SK-N-SH (cell line): Measurements from ENCODE around the gene SNRPD1. TPM values are rescaled to one million over a fixed set of nuclear protein-coding genes. Genes with fewer than 3 reads are reported as not detected.

Experiments
- CTCF ChIA-PET: fragments of 300-600, 350-600 bp; formaldehyde crosslinking; extraction: SDS; loops from one replicate; lab custom pipeline; 2021; lab: Yijun Ruan, JAX
- POLR2A ChIA-PET: fragments of 350-600 bp; sonication (Branson Sonifier 250); formaldehyde crosslinking; extraction: SDS; loops from one replicate; lab custom pipeline; 2020; ENCODE audit warnings: antibody characterized with exemption, inconsistent platforms; lab: Yijun Ruan, JAX
- DNase-seq: peaks from one replicate; pipeline ENCODE4 v3.0.0; 2012
- H2AFZ ChIP-seq: fragments of 200-600 bp; sonication (generic); 2 replicates; pipeline ENCODE4 v1.8.1; 2016; ENCODE audit warnings: antibody characterized with exemption, mild to moderate bottlenecking, low read depth
- H3F3A ChIP-seq: fragments of 200-600 bp; sonication (generic); replicated peaks from 2 replicates; pipeline ENCODE3; 2016; ENCODE audit warnings: antibody characterized with exemption, mild to moderate bottlenecking; ENCODE audit not compliant: insufficient read depth
- H3K27ac ChIP-seq, 2 experiments: fragments of 200-500 bp in 1 of 2; fragments of 200-600 bp in 1 of 2; sonication (Bioruptor generic) in 1 of 2; sonication (generic), shearing (Covaris generic) in 1 of 2; 2 replicates each; pipeline versions ENCODE4 v1.5.1 to v1.6.1; 2014 to 2016; ENCODE audit warnings: low read depth in 2 of 2, inconsistent platforms in 1 of 2, low read length in 1 of 2, mild to moderate bottlenecking in 1 of 2, mixed read lengths in 1 of 2
- H3K27me3 ChIP-seq: fragments of 200-600 bp; sonication (generic), shearing (Covaris generic); 2 replicates; pipeline ENCODE4 v1.6.1; 2016; ENCODE audit warnings: mixed run types; ENCODE audit not compliant: insufficient read depth
- H3K36me3 ChIP-seq, 2 experiments: fragments of 200-500 bp in 1 of 2; fragments of 200-600 bp in 1 of 2; sonication (Bioruptor generic) in 1 of 2; sonication (generic) in 1 of 2; replicated peaks in 1 of 2; 2 replicates each; pipeline versions ENCODE3 to v1.5.1; 2014 to 2016; ENCODE audit warnings: low read length in 1 of 2, mild to moderate bottlenecking in 1 of 2; ENCODE audit not compliant: insufficient read depth in 2 of 2, control insufficient read depth in 1 of 2
- H3K4me1 ChIP-seq, 2 experiments: fragments of 200-500 bp in 1 of 2; fragments of 200-600 bp in 1 of 2; sonication (Bioruptor generic) in 1 of 2; sonication (generic), shearing (Covaris generic) in 1 of 2; 2 replicates each; pipeline versions ENCODE4 v1.5.1 to v1.6.1; 2014 to 2016; ENCODE audit warnings: low read depth in 1 of 2, low read length in 1 of 2, mixed run types in 1 of 2; ENCODE audit not compliant: insufficient read depth in 2 of 2, control insufficient read depth in 1 of 2
- H3K4me2 ChIP-seq: fragments of 200-600 bp; sonication (generic), shearing (Covaris generic); 2 replicates; pipeline ENCODE4 v1.6.1; 2017; ENCODE audit warnings: mixed run types
- H3K4me3 ChIP-seq, 2 experiments: fragments of 200-500 bp in 1 of 2; fragments of 200-600 bp in 1 of 2; sonication (Bioruptor generic) in 1 of 2; sonication (generic), shearing (Covaris generic) in 1 of 2; 2 replicates each; pipeline versions ENCODE4 v1.5.1 to v1.8.1; 2014 to 2016; ENCODE audit warnings: low read depth in 2 of 2, inconsistent platforms in 1 of 2, low read length in 1 of 2, mild to moderate bottlenecking in 1 of 2, mixed read lengths in 1 of 2, moderate library complexity in 1 of 2
- H3K79me2 ChIP-seq: fragments of 200-600 bp; sonication (generic); 2 replicates; pipeline ENCODE4 v1.8.1; 2017; ENCODE audit warnings: mild to moderate bottlenecking; ENCODE audit not compliant: insufficient read depth
- H3K9ac ChIP-seq: fragments of 200-600 bp; sonication (generic); 2 replicates; pipeline ENCODE4 v1.6.1; 2017; ENCODE audit warnings: mixed run types
- H3K9me2 ChIP-seq: fragments of 200-600 bp; sonication (generic); 2 replicates; pipeline ENCODE4 v1.6.1; 2017; ENCODE audit warnings: mixed run types
- H3K9me3 ChIP-seq: fragments of 200-600 bp; sonication (generic); 2 replicates; pipeline ENCODE4 v1.6.1; 2017; ENCODE audit warnings: mixed run types, mild to moderate bottlenecking, moderate library complexity
- H4K20me1 ChIP-seq: fragments of 200-600 bp; sonication (generic); 2 replicates; pipeline ENCODE4 v1.6.1; 2017; ENCODE audit warnings: mild to moderate bottlenecking, mixed run types; ENCODE audit not compliant: insufficient read depth
- ELF1 ChIP-seq: IDR thresholded peaks from 2 replicates; pipeline ENCODE4 v1.4.0; 2012
- EP300 ChIP-seq, 2 experiments: IDR thresholded peaks; 2 replicates each; pipeline versions ENCODE4 v1.4.0 to v1.6.1; 2012; ENCODE audit warnings: borderline replicate concordance in 1 of 2, low read depth in 1 of 2, low read length in 1 of 2
- GATA2 ChIP-seq: sonication (generic); formaldehyde crosslinking; IDR thresholded peaks from 2 replicates; pipeline ENCODE4 v1.5.0; 2020; ENCODE audit warnings: mild to moderate bottlenecking, missing genetic modification reagents
- IRF3 ChIP-seq: fragments of 150-350 bp; IDR thresholded peaks from 2 replicates; pipeline ENCODE4 v1.6.1; 2016; ENCODE audit warnings: mild to moderate bottlenecking, low read depth, low read length
- MAX ChIP-seq: IDR thresholded peaks from 2 replicates; pipeline ENCODE4 v1.4.0; 2012; ENCODE audit warnings: low read depth
- NFIC ChIP-seq: IDR thresholded peaks from 2 replicates; pipeline ENCODE4 v1.4.0; 2012; ENCODE audit warnings: borderline replicate concordance
- REST ChIP-seq: IDR thresholded peaks from 2 replicates; pipeline ENCODE4 v1.6.1; 2012; ENCODE audit warnings: mild to moderate bottlenecking, low read depth, low read length, moderate library complexity
- SMC3 ChIP-seq: IDR thresholded peaks from 2 replicates; pipeline ENCODE4 v1.6.1; 2012; ENCODE audit warnings: low read depth, low read length, improper control_type of control experiment
- YY1 ChIP-seq: IDR thresholded peaks from 2 replicates; pipeline ENCODE4 v1.4.0; 2012; ENCODE audit warnings: low read depth, mild to moderate bottlenecking
- ZBTB33 ChIP-seq: IDR thresholded peaks from 2 replicates; pipeline ENCODE4 v1.4.0; 2012; ENCODE audit warnings: low read depth, borderline replicate concordance
- WGBS: methylation state at CpG from one replicate; pipeline ENCODE4 v1.1.6; 2017; ENCODE audit warnings: low lambda C conversion rate; 5-methylcytosine and 5-hydroxymethylcytosine counted together
- polyA plus RNA-seq, 3 experiments: library from polyadenylated mRNA; depleted of rRNA; stranded (reverse); fragments of >200 nt; gene quantifications; 2 replicates each; pipeline ENCODE4 v1.2.3, GENCODE V29; 2012
- small RNA-seq, 7 experiments: library from RNA; depleted of rRNA; stranded (forward); fragments of <200 nt; gene quantifications; one replicate each; pipeline ENCODE3, GENCODE V24; 2012

Gene SNRPD1
- polyA plus RNA-seq, 1 of the 3 experiments (the other 2 are of a cell fraction), result 24.6 TPM

GRCh38 chr18:21682371-21683051 lies 70.4 kb downstream of the SNRPD1 start:
- Histone ChIP-seq H3K27ac (no peak overlapping the region), H3K4me3 (no peak overlapping the region), H3K9me2 (no peaks in the 10 kb centered on the region), H3K9me3 (no peaks in the 10 kb centered on the region), H3F3A (no peaks in the 10 kb centered on the region), H3K4me1 (no peaks in the 10 kb centered on the region), H2AFZ (no peak overlapping the region), H3K79me2 (no peaks in the 10 kb centered on the region), H3K9ac (no peak overlapping the region), H4K20me1 (no peaks in the 10 kb centered on the region), H3K27me3 (no peaks in the 10 kb centered on the region), H3K4me2 (no peak overlapping the region), H3K36me3 (peaks cover 0 to 2% of the 10 kb centered on the region in 2 experiments)
- DNase-seq, result no peak
- ChIA-PET CTCF (interaction anchor here (0.8 to 1.2 kb wide), 2 partner anchors 13 to 22 kb away, joined by 3 read pairs; partner anchors contain the start of gene ABHD3), POLR2A (no interaction called here)
- TF ChIP-seq SMC3, result no peak
- TF ChIP-seq MAX, result no peak
- TF ChIP-seq GATA2 (CRISPR knock-in tag), result no peak
- TF ChIP-seq REST, result no peak
- no peak for TF ChIP-seq YY1
- no peak for TF ChIP-seq EP300 (IDR thresholded peaks at IDR 0.05; ENCODE audit: borderline replicate concordance in 1 of 2, low read depth in 1 of 2, low read length in 1 of 2)
- no peak for TF ChIP-seq ELF1
- no peak for TF ChIP-seq ZBTB33
- no peak for TF ChIP-seq NFIC
- no peak for TF ChIP-seq IRF3
- WGBS, result 96% methylated on average over 11 of the region's 11 CpGs

Small RNA genes lying within 50 kb of the gene (small RNA-seq; reads per million reads assigned to genes)
- gene MIR320C1, result 0 reads per million in 7 experiments

Other genes with a start within 250 kb of the SNRPD1 start
- gene ESCO1, start 11.6 kb upstream of the SNRPD1 start, polyA plus RNA-seq (2012; rRNA removed), result 2.2 and 2.7 TPM in 2 replicates
- 4.3 and 5.4 TPM in 2 replicates for gene ABHD3, start 92.5 kb downstream of the SNRPD1 start, polyA plus RNA-seq (2012; rRNA removed)
- gene MIB1, start 128.5 kb downstream of the SNRPD1 start, polyA plus RNA-seq (2012; rRNA removed), result 5.0 and 6.5 TPM in 2 replicates